CD4-positive, alpha-beta T cell treated with Interleukin-4 for 1 hour (primary cell): Measurements from ENCODE around the gene PIK3AP1.
A peak's percentile ranks its signal among the peaks of the same experiment; 100 is the strongest.
"Not testable (repeated sequence)": the region's sequence is repeated elsewhere in the genome, so short reads cannot be mapped to it uniquely, and the experiment has no call there.

Experiments used
- DNase-seq, 2 donors: peaks; one replicate each; pipeline ENCODE4 v3.0.0-alpha.2; 2020 to 2022

PIK3AP1 gene

GRCh38 chr10:96724621-96725020, 4.3 kb upstream of the PIK3AP1 start:
- DNase-seq: no peak

GRCh38 chr10:96721207-96721572, 876 bp upstream of the PIK3AP1 start:
- no peak for DNase-seq

GRCh38 chr10:96719850-96720421, 378 bp downstream of the PIK3AP1 start:
- peak; percentile 50 to 79 for DNase-seq

GRCh38 chr10:96719200-96719599, 1.1 kb downstream of the PIK3AP1 start:
- no peak for DNase-seq

GRCh38 chr10:96718304-96718990, 1.9 kb downstream of the PIK3AP1 start:
- DNase-seq: no peak

GRCh38 chr10:96716390-96716789, 3.9 kb downstream of the PIK3AP1 start:
- DNase-seq: no peak

- no peak for DNase-seq
Measured at GRCh38 chr10:96714746-96715255, 5.5 kb downstream of the PIK3AP1 start.

GRCh38 chr10:96714031-96714590, 6.2 kb downstream of the PIK3AP1 start:
- DNase-seq: no peak

GRCh38 chr10:96712662-96713271, 7.5 kb downstream of the PIK3AP1 start:
- no peak for DNase-seq

- no peak for DNase-seq
Measured at GRCh38 chr10:96711048-96711728, 9.1 kb downstream of the PIK3AP1 start.

GRCh38 chr10:96709525-96709924, 10.8 kb downstream of the PIK3AP1 start:
- DNase-seq: no peak

GRCh38 chr10:96708996-96709395, 11.3 kb downstream of the PIK3AP1 start:
- DNase-seq: no peak

- DNase-seq: peak in 1 of 2 donors; percentile 59
Measured at GRCh38 chr10:96708456-96708855, 11.9 kb downstream of the PIK3AP1 start.

- no peak for DNase-seq
Measured at GRCh38 chr10:96706331-96706853, 13.9 kb downstream of the PIK3AP1 start.

GRCh38 chr10:96705134-96705533, 15.2 kb downstream of the PIK3AP1 start:
- no peak for DNase-seq

GRCh38 chr10:96704563-96704962, 15.8 kb downstream of the PIK3AP1 start:
- DNase-seq: no peak

- no peak for DNase-seq
Measured at GRCh38 chr10:96703358-96703757, 17.0 kb downstream of the PIK3AP1 start.

- no peak for DNase-seq
Measured at GRCh38 chr10:96701265-96701664, 19.0 kb downstream of the PIK3AP1 start.

- peak in 1 of 2 donors; percentile 84 for DNase-seq
Measured at GRCh38 chr10:96700374-96701099, 19.8 kb downstream of the PIK3AP1 start.

GRCh38 chr10:96699613-96700012, 20.7 kb downstream of the PIK3AP1 start:
- no peak for DNase-seq

GRCh38 chr10:96698305-96698704, 22.0 kb downstream of the PIK3AP1 start:
- not testable (repeated sequence) for DNase-seq

GRCh38 chr10:96697438-96697837, 22.9 kb downstream of the PIK3AP1 start:
- no peak for DNase-seq
